GM19351 (cell line): Measurements from ENCODE around the gene LGALS3.

ENCODE experiments used
- ATAC-seq: cut with Tn5 transposase; IDR thresholded peaks from one replicate; pipeline ENCODE4 v1.9.1; 2021; ENCODE audit warnings: mild to moderate bottlenecking, moderate library complexity; ENCODE audit not compliant: unreplicated experiment

LGALS3 gene

DNA sequence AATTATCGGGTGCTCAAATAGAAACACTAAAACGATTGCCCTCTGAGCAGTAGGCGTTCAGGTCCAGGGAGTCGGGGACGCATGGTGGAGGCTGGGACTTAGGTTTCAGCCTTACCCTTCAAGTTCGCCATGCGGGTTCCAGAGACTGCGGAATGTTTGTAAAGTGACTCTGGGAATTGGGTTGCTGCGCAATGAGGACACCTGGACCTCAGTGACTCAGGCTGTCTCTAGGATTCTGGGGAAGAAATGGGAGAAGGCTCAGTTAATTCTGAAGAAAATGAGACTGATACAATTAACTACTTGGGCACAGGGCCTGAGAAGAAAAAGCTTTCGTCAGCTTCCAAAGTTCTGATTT is 1.1 kb downstream of the LGALS3 start:
- no peak for ATAC-seq

DNA sequence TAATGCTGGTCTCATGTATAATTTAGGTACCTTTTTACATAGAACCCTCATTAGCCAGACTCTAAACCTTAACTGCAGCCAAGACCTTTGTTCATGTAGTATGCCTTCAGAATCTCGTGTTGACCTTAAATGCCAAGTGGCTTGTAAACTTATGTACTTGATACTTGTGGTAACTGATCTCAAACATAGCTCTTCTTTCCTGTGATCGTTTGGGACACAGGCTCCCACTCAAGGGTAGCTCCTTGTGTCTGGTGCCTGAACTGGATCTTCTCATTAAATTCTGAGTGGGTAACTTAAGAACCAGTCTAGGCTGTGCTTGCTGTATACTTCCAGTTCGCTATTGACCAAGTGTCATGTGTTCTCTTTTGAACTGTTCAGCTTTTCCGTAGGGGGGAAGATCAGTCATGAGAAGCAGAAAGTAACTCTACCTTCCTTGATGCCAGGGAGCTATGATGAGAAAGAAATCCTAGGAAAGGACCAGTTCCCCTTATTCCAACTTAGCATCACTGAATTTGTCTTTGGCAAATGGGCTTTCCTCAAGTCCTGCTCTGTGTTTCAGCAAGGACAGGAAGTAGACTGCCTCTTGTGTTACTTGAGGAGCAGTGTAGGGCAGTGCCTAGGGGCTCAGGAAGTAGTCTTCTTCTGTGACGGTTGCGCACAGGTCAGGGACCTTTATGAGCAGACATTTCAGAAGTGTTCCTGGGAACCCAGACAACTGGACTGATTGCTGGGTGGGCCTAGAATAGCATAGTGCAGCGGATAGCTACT is 2.5 kb downstream of the LGALS3 start:
- ATAC-seq = no peak

DNA sequence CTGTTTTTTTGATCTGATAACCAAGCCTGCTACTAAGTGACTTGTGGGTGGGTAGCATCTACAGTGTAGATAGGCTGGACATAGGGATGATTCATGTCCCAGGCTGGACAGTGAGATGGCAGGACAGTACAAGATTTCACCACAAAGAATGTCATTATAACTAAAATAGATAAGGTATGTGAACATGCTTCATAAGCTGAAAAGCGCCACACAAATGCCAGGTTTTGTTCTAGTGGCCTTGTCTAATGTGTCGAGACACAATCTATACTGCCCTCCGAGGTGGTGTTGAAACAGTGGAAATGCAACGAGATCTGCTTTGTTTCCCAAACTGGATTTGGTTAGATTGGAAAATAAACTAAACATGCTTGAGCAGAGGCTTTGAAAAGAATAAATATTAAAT is 4.4 kb downstream of the LGALS3 start:
- no peak for ATAC-seq

DNA sequence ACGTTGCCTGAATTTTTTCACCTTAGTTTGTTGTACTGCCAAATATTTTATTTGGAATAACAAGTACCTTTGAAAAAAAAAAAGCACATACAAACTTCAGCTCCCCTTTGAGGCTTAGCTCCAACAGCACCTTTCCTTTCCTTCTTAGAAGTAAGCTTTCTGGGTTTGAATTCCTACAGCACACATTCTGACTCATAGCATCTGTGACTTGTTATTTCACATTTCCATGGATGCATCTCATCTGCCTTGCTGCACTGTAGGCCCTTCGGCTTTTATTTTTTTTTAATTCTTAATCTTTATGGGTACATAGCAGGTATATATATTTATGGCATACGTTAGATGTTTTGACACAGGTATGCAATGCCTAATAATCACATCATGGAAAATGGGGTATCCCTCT is 7.2 kb downstream of the LGALS3 start:
- no peak for ATAC-seq

DNA sequence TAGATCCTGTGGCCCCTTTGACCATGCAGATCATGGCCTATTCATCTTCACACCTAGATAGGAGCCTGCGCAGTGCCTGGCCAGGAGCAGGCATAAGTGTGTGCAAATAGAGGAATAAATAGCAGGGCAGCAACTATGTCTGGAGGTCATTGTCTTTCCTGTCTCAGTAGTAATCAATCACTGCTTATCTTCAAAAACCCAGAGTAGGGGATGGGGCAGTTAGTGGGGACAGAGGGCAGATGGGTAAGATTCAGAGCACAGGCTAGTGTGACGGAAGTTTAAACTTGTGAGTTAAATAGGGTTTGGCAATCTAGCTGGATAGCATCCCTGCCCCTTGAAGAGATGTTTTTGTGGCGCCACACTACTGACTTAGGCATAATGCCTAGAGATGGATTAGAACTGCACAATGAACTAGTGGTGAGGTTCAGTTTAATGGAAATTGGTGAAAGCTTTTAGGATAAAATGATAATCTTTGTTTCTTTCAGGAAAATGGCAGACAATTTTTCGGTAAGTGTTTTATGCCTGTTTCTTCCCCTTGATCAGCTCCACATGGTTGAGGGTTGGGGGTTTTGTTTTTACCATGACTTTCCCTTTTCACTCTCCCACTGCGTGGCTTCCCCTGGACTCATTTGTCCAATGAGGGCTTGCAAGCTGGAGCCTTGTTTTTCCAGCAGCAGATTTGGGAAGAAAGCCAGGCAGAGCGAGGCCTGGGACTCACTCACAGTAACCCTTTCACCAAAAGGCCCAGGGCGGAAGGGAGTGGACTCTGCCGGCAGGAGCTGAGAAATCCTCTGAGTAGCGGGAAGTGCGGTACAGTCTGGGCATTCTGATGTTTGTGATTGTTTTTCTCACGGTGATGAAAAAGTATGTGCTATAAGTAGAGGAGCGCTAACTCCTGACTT is 8.1 kb downstream of the LGALS3 start:
- ATAC-seq = no peak

DNA sequence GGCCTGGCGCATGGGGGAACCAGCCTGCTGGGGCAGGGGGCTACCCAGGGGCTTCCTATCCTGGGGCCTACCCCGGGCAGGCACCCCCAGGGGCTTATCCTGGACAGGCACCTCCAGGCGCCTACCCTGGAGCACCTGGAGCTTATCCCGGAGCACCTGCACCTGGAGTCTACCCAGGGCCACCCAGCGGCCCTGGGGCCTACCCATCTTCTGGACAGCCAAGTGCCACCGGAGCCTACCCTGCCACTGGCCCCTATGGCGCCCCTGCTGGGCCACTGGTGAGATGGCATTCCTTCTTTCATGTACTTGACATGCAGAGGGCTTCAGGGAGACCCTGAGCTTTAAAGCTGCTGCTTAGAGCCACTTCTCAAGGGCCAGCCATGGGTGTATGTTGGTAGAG is 9.0 kb downstream of the LGALS3 start:
- ATAC-seq = no peak

DNA sequence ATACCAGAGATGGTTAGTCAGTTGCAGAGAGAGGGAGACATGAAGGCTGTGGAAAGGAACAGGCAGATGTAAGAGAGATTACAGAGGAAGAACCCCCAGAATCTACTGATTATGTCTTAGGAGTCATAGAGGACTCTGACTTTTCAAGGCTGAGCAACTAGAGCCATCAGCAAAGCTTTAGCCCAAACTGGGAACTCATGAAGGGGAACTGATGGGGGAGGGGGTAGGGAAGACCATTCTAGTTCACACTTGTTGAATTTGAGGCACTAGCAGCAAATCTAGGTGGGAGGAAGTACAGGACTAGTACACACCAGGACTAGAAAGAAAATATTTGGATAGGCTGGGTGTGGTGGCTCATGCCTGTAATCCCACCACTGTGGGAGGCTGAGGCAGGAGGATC is 10.1 kb downstream of the LGALS3 start:
- no peak for ATAC-seq

DNA sequence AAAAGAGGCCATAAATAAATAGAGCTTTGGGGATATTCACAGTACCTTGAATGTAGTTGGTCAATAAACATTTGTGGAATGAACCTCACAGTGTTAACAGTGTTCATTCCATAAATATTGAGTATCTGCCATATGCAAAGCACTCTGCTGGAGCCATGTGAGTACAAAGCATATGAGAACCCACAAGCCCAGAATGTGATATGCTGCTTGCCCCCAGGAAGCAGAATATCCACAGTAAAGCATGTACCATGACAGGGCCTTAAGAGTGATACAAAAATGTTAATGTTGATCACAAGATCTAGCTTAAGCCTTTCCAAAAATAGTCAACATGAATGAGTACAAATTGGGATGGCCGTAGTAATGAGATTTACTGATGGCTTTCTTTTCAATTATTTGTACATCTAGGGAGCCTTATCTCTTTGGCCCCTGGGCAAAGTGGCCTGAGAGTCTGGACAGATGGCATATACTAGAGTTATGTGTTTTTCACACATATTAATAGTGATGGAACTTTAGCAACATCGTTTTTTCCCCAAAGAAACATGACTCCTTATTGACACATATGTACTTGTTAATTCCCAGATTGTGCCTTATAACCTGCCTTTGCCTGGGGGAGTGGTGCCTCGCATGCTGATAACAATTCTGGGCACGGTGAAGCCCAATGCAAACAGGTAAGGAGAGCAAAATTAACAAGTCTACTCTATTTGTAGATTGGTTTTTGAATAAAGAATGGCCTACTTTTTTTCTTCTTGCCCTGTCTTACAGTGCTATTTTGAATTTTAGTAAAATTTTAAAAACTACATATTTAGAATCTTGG is 10.9 kb downstream of the LGALS3 start:
- ATAC-seq = no peak

DNA sequence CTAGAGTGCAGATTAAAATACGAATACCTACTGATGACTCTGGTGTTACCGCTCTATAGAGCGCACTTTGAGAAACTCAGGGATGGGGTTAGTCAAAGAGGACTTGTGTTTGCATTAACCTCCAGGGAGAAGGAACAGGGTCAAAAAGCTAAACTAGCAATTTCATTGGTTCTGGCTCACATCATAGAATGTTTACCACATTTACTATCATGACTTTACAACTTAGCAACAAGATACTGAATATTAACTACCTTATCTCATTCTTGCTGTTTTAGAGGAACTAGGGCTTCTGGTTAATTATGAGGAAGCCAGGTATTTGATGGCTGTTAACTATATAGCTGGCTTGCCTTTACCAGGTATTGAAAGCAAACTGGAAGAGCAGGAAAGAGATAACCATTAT is 12.8 kb downstream of the LGALS3 start:
- ATAC-seq = no peak

DNA sequence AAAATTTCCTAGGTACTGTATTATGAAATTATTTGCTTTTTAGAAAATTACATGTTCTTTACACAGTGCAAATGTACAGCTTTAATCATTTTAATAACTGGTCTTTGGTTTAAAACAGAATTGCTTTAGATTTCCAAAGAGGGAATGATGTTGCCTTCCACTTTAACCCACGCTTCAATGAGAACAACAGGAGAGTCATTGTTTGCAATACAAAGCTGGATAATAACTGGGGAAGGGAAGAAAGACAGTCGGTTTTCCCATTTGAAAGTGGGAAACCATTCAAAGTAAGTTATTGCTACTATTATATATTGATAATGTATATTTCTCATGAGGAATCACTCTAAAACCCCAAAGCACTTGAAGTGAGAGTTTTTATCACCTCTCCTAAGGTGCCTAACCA is 13.4 kb downstream of the LGALS3 start:
- no peak for ATAC-seq

DNA sequence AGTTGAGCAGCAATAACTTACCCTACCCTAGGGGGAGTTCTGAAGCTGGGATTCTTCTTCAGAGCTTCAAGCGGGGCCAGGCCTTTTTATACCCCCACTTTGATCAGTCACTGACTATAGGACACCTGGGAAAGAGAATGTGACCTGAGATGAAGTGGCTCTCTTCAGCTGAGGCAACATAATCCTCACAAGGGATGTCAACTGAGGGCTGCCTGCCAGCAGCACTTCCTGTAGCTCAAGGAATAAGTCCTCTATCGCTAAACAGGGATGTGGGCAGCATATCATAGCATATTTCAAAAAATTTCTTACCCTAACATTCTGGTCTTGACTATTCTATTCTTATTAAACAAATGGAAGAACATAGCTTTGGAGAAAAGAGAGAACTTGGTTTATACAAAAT is 17.4 kb downstream of the LGALS3 start:
- no peak for ATAC-seq

DNA sequence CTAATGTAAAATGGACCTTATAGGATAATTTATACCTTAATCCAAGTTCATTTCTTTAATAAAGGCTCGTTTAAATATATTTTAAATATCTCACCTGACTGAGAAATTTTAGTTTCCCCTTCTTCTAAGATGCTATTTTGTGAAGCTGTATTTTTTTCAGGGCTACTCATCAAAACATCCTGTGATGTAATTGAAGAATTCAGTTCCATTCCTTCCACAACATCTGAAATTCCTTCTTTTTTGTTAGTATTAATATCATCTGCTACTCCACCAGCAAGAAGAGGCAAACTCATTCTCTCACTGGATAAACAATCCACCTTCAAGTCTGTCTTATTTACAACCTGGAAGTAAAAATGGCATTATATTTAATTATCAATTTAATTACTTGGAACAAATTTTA is 22.5 kb downstream of the LGALS3 start:
- ATAC-seq = no peak

DNA sequence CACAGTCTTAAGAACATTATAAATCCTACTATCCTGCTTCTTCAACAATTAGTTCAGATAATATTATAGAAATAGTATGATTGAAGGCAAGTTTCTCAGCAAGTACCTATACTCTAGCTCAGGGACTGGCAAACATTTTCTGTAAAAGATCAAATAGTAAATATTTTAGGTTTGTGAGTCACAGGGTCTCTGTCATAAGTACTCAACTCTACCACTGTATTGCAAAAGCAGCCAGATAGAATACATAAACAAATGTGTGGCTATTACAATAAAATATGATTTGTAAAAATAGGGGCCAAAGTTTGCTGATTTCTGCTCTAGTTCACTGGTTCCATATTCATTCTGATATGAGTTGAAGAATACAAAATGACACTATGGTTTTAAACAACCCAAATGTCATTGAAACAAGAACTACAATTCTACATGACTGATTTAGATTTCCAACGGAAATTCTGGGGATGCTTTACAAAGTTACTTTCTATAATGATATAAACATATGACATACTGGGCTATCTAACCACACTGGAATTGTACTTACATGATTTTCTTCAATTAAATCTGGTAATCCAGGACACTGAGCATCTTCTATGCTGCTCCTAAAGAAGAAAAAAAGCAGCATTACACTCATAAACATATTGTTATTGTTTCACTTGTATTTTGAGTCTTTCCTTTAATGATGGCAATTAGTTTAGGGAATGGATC is 23.2 kb downstream of the LGALS3 start:
- no peak for ATAC-seq

DNA sequence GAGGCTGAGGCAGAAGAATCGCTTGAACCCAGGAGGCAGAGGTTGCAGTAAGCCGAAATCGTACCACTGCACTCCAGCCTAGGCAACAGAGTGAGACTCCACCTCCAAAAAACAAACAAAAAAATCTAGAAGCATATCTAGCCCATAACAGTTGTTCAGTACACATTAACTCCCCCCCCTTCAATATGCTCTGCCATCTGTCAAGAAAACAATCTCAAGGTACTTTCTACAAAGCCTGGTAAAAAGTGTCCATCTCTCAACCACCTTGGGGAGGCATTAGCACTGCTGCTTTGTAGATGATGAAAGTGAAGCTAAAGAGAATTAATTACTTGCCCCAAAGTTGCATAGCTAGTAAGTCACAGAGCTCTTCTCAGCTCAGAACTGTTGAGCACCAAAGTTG is 24.9 kb downstream of the LGALS3 start:
- ATAC-seq = no peak

DNA sequence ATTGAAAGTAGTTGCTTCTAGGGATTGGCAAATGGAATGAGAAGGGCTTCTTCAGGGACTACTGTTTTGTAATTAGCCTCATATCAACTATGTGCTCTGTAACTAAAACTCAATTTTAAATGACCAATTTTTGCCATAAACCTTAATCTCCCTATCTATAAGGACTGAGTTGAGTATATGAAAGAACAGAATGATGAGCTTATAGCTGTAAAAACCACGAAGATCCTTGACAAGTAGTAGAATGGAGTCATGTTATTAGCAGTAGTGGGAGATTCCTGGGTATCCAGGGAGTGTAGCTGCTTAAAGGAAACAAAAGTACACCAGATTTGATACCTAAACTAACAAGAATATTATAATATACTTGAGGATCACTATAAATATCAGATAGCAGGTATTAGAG is 28.0 kb downstream of the LGALS3 start:
- ATAC-seq = no peak

DNA sequence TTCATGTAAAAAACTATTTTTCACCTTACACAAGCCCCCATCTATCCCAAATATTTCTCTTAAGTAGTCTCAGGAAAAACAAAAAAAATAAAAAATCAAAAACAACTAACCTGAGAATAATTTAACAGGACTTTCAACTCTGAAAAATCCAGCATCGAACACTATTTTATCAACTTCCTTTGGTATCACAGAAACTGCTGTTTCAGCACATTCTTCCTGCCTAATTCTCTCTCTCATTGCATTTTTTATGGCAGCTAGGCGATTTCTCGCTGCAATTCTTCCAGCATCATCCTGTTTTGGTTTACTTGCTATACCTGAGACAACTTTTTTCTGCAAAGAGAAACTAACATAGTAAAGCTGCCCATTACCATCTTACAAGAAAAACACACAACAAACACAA is 29.4 kb downstream of the LGALS3 start:
- ATAC-seq = no peak

DNA sequence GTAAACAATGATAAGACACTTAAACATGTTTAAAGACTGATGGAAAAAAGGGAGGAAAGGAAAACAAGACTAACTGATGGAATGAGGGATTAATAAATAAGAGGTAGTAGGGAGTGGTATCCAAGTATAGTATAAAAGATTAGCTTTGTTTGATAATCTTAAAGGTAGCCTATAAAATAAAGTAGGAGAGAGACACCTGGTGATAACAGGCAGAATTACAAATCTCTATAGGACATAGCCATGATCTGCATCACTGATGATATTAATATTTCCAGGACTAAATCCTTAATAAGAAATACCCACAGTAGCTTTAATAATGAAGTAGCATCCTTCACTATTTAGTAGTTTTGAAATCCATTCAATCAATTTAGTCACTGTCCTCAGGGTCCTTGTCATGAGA is 31.9 kb downstream of the LGALS3 start:
- ATAC-seq = no peak

DNA sequence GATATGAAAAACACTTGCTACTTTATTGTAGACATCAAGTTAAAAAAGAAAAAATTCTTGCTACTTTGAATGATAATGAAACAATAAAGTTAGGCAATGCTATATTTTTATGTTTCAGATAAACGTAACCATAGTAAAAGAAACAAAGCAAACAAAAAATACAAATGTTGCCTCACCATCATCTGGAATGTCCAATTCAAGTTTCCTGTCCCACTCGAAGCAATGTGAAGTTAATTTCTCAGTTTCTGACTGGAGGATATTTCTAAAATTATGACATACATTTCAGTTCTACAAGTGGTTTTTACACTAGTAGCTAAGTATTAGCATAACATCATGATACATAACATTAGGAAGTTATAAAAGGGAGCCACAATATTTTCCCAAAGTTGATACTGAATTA is 41.5 kb downstream of the LGALS3 start:
- no peak for ATAC-seq

DNA sequence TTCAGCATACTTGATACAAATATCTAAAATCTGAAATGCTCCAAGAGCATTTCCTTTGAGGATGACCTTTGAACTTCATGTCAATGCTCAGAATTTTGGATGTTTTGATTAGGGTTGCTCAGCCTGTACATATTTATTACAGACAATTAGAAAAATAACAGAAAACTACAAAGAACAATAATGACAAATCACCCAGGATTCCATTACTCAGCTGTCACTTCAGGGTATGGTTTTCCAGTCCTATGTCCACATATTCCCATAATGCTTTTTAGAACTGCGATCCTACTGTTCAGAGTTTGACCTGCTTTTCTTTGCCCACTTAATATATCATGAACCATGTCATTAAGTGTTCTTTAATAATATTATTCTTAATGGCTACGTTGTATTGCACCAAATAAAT is 51.0 kb downstream of the LGALS3 start:
- ATAC-seq = no peak

DNA sequence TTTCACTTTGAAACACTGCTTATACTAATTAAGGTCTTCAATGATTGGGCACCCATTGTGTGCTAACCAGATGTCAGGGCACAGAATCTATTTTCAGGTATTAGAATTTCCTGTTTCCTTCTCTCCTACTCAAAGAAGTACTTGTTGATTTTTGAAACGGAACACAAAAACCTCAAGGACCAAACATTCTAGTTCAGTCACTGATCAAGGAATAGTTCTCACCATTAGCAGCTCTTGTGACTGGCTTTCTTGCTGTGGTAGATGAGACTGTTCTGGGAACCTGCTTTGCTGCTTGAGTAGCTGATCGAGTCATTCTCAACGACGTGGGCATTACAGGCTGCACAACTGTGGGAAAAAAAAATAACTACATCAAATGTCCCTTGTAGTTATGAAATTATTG is 51.4 kb downstream of the LGALS3 start:
- ATAC-seq = peak; percentile 85

DNA sequence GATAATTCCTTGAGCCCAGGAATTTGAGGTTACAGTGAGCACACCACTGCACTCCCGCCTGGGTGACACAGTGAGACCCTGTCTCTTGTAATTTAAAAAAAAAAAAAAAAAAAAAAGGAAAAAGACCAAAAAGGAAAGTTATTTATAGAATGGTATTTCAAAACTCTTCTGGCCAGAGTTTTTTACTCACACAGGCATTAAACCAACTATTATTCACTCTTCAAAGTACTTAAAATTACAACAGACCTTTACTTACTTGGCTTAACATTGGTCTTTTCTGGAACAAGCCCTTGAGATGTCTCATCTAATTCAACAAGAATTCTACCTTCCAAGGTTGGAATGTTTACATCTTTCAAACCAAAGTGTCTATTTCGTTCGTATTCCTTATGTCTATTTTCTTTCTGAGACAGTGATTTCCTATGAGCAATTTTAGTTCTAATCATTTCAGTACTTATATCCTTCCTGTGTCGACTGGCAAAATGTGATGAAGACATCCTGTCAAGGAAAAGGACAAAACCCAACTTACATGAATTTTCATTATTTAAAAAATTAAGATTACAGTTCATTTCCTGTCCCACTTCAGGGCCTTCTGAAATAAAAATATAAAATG is 59.7 kb downstream of the LGALS3 start:
- no peak for ATAC-seq
